ENCODE data around the gene CEP131.

The CEP131 gene

DNA sequence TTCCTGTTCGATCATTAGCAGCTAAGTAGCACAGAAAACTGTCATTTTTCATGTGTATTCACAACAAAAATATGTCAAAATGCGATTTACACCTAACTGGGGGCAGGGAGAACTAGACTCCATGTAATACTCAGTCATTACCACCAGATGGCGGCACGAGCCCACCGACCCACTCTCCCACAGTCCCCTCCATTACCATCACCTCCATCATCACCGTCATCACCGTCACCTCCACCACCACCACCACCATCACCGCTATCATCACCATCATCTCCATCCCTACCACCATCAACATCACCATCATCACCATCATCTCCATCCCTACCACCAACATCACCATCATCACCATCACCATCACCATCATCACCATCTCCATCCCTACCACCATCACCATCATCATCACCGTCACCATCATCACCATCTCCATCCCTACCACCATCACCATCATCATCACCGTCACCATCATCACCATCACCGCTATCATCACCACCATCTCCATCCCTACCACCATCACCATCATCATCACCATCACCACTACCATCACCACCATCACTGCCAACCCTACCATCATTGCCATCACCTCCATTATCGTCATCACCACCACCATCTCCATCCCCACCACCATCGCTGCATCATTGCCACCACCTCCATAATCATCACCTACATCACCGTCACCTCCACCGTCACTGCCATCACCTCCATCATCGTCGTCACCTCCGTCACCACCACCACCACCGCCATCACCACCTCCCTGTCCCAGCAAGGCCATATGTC is 30.8 kb upstream of the CEP131 start:
- TF ChIP-seq CTBP1 (IDR thresholded peaks at IDR 0.05; ENCODE audit: borderline replicate concordance) (peak; percentile 77), ELF4 (IDR thresholded peaks at IDR 0.05) (no peak), FOXM1 (IDR thresholded peaks at IDR 0.05; ENCODE audit: borderline replicate concordance) (no peak)
- ChIA-PET POLR2A (interaction anchor here (1.0 to 1.6 kb wide), 4 partner anchors 141 to 236 kb away, joined by 3 to 4 read pairs (median 4); partner anchors contain the start of gene BAHCC1), CTCF (interaction anchor here (0.7 to 1.9 kb wide), 5 partner anchors 37 to 669 kb away, joined by 3 to 18 read pairs (median 5); partner anchors contain the start of gene FAAP100)
- peak; percentile 74 for DNase-seq (ENCODE audit: extremely low spot score)

GRCh38 chr17:81252987-81253329 is 30.2 kb upstream of the CEP131 start:
- TF ChIP-seq LEF1 (IDR thresholded peaks at IDR 0.05; ENCODE audit: borderline replicate concordance): no peak
- TF ChIP-seq FOXA1 (IDR thresholded peaks at IDR 0.05): no peak
- no peak for TF ChIP-seq ELF4 (IDR thresholded peaks at IDR 0.05)
- no peak for TF ChIP-seq FOXM1 (IDR thresholded peaks at IDR 0.05; ENCODE audit: borderline replicate concordance)
- no peak for TF ChIP-seq SUZ12 (IDR thresholded peaks at IDR 0.05)
- TF ChIP-seq, protein P1, sequence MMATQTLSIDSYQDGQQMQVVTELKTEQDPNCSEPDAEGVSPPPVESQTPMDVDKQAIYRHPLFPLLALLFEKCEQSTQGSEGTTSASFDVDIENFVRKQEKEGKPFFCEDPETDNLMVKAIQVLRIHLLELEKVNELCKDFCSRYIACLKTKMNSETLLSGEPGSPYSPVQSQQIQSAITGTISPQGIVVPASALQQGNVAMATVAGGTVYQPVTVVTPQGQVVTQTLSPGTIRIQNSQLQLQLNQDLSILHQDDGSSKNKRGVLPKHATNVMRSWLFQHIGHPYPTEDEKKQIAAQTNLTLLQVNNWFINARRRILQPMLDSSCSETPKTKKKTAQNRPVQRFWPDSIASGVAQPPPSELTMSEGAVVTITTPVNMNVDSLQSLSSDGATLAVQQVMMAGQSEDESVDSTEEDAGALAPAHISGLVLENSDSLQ (IDR thresholded peaks at IDR 0.05): no peak
- TF ChIP-seq ZNF384 (IDR thresholded peaks at IDR 0.05): no peak

GRCh38 chr17:81252326-81252986 is 29.7 kb upstream of the CEP131 start:
- CTCF ChIA-PET: interaction anchor here (0.6 to 1.3 kb wide), 5 partner anchors 38 to 671 kb away, joined by 3 to 11 read pairs (median 5); partner anchors contain the start of gene FAAP100
- DNase-seq (ENCODE audit: extremely low spot score): no peak
- POLR2A ChIA-PET: interaction anchor here (1.0 to 1.6 kb wide), 4 partner anchors 142 to 237 kb away, joined by 3 to 4 read pairs (median 4); partner anchors contain the start of gene BAHCC1
- TF ChIP-seq, protein P1 (IDR thresholded peaks at IDR 0.05): no peak
- TF ChIP-seq HDGF (IDR thresholded peaks at IDR 0.05; ENCODE audit: borderline replicate concordance) (no peak), FOXA1 (IDR thresholded peaks at IDR 0.05) (no peak), SP1 (IDR thresholded peaks at IDR 0.05) (no peak), ARNT (IDR thresholded peaks at IDR 0.05) (no peak), ELF4 (IDR thresholded peaks at IDR 0.05) (no peak), TARDBP (IDR thresholded peaks at IDR 0.05) (no peak), ZNF384 (IDR thresholded peaks at IDR 0.05) (no peak), SUZ12 (IDR thresholded peaks at IDR 0.05) (no peak), BHLHE40 (IDR thresholded peaks at IDR 0.05; ENCODE audit: borderline replicate concordance) (no peak), FOXM1 (IDR thresholded peaks at IDR 0.05; ENCODE audit: borderline replicate concordance) (no peak), NFRKB (IDR thresholded peaks at IDR 0.05) (no peak), L3MBTL2 (conservative IDR thresholded peaks at IDR 0.05) (no peak), CTBP1 (IDR thresholded peaks at IDR 0.05; ENCODE audit: borderline replicate concordance) (no peak), FOXK2 (IDR thresholded peaks at IDR 0.05) (no peak), LEF1 (IDR thresholded peaks at IDR 0.05; ENCODE audit: borderline replicate concordance) (no peak)

More at GRCh38 chr17:81252987-81253329, 30.2 kb upstream of the CEP131 start:
- CTCF ChIA-PET: interaction anchor here (0.7 to 1.3 kb wide), 4 partner anchors 37 to 670 kb away, joined by 3 to 11 read pairs (median 5); partner anchors contain the start of gene FAAP100
- POLR2A ChIA-PET: interaction anchor here (1.0 to 1.6 kb wide), 4 partner anchors 142 to 236 kb away, joined by 3 to 4 read pairs (median 4); partner anchors contain the start of gene BAHCC1
- no peak for DNase-seq (ENCODE audit: extremely low spot score)

GRCh38 chr17:81251709-81252301 is 29.0 kb upstream of the CEP131 start:
- ChIA-PET CTCF (interaction anchor here (1.3 kb wide), 1 partner anchor 38 kb away, joined by 3 read pairs; no protein-coding TSS in a partner anchor), POLR2A (interaction anchor here (1.6 kb wide), 1 partner anchor 237 kb away, joined by 3 read pairs; no protein-coding TSS in a partner anchor)
- DNase-seq (ENCODE audit: extremely low spot score): no peak
- TF ChIP-seq ELF4 (IDR thresholded peaks at IDR 0.05) (no peak), NFRKB (IDR thresholded peaks at IDR 0.05) (no peak), ZNF384 (IDR thresholded peaks at IDR 0.05) (no peak), FOXA1 (IDR thresholded peaks at IDR 0.05) (no peak), SUZ12 (IDR thresholded peaks at IDR 0.05) (no peak), FOXK2 (IDR thresholded peaks at IDR 0.05) (no peak), LEF1 (IDR thresholded peaks at IDR 0.05; ENCODE audit: borderline replicate concordance) (no peak), L3MBTL2 (conservative IDR thresholded peaks at IDR 0.05) (no peak), SP1 (IDR thresholded peaks at IDR 0.05) (no peak), BHLHE40 (IDR thresholded peaks at IDR 0.05; ENCODE audit: borderline replicate concordance) (no peak)
- TF ChIP-seq, protein P1 (IDR thresholded peaks at IDR 0.05): no peak

GRCh38 chr17:81251094-81251708 is 28.4 kb upstream of the CEP131 start:
- DNase-seq (ENCODE audit: extremely low spot score): no peak
- ChIA-PET CTCF (no interaction called here), POLR2A (no interaction called here)
- TF ChIP-seq LEF1 (IDR thresholded peaks at IDR 0.05; ENCODE audit: borderline replicate concordance) (no peak), ZNF384 (IDR thresholded peaks at IDR 0.05) (no peak)
- TF ChIP-seq, protein P1 (IDR thresholded peaks at IDR 0.05): no peak
